ENCODE results near the gene ATG13.
"Not testable (repeated sequence)": the region's sequence is repeated elsewhere in the genome, so short reads cannot be mapped to it uniquely, and the experiment has no call there.

The ATG13 gene

DNA sequence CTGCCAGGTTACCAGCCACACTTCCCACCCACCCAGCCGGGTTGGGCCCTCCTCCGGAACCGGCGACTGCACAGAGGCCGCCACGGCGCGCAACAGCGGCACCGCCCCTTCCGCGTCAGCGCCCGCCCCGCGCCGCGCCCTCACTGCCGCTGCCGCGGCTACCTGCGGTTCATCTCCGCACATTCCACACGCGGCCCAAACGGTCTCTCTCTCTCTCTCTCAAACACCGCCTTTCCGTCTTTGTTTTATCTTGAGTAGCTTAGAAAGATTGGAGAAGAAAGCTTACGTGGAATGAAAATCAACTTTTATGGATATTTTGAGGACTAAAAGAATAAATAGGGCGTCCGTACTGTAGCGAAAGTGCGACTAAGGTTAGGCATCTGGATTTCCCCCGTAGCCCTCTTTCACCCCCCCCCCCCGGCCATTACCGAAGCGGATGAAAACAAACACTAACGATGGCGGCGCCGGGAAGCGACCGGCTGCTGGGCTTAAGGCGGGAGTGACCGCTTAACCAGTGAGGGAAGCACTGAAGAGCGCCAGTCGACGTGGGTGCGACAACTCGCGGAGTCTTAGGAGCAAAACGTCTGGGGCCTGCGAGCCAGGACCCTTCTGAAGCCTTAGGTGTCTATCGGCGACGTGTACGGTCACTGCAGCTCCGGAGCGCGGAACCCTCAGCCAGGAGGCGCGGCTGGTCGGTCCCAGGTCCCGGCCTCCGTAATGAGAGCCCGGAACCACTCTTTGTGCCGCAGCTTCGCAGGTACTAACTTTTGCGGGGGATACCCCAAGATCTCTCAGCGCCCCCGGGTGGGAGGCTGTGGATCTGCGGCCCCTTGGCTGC lies at the start of gene ATG13, which contains the start of gene HARBI1:
Gene ATG13 (plus strand): TSS at position 420 of the 838 bp plus-strand sequence. CDS start 26,739 bp downstream, outside the sequence.
Gene HARBI1 (minus strand): TSS at position 94 of the 838 bp plus-strand sequence. CDS start 990 bp downstream, outside the sequence.
- peak; percentile 90 for DNase-seq

- DNase-seq: no peak
Measured at GRCh38 chr11:46570790-46571398, 46.5 kb upstream of the ATG13 start.

GRCh38 chr11:46574656-46575055 lies 42.7 kb upstream of the ATG13 start:
- no peak for DNase-seq

DNA sequence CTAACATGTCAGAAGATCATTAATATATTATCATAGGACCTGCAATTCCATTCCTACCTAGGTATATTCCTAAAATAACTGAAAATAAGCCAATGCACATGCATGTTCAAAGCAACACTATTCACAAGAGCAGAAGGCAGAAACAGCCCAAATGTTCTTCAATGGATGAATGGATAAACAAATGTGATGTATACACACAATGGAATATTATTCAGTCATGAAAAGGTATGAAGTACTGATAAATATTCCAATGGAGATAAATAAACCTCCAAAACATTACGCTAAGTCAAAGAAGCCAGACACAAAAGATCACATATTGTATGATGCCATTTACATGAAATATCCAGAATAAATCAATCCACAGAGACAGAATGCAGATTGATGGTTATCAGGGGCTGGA lies 40.3 kb upstream of the ATG13 start:
- no peak for DNase-seq

GRCh38 chr11:46582588-46582987 lies 34.8 kb upstream of the ATG13 start:
- DNase-seq: no peak

DNA sequence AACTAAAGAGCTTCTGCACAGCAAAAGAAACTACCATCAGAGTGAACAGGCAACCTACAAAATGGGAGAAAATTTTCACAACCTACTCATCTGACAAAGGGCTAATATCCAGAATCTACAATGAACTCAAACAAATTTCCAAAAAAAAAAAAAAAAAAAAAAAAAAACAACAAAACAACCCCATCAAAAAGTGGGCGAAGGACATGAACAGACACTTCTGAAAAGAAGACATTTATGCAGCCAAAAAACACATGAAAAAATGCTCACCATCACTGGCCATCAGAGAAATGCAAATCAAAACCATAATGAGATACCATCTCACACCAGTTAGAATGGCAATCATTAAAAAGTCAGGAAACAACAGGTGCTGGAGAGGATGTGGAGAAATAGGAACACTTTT lies 33.8 kb upstream of the ATG13 start:
- DNase-seq: not testable (repeated sequence)

- no peak for DNase-seq
Measured at GRCh38 chr11:46588131-46588530, 29.2 kb upstream of the ATG13 start.

GRCh38 chr11:46588915-46589314 lies 28.4 kb upstream of the ATG13 start:
- no peak for DNase-seq

- no peak for DNase-seq
Measured at GRCh38 chr11:46590740-46591605, 26.4 kb upstream of the ATG13 start.

DNA sequence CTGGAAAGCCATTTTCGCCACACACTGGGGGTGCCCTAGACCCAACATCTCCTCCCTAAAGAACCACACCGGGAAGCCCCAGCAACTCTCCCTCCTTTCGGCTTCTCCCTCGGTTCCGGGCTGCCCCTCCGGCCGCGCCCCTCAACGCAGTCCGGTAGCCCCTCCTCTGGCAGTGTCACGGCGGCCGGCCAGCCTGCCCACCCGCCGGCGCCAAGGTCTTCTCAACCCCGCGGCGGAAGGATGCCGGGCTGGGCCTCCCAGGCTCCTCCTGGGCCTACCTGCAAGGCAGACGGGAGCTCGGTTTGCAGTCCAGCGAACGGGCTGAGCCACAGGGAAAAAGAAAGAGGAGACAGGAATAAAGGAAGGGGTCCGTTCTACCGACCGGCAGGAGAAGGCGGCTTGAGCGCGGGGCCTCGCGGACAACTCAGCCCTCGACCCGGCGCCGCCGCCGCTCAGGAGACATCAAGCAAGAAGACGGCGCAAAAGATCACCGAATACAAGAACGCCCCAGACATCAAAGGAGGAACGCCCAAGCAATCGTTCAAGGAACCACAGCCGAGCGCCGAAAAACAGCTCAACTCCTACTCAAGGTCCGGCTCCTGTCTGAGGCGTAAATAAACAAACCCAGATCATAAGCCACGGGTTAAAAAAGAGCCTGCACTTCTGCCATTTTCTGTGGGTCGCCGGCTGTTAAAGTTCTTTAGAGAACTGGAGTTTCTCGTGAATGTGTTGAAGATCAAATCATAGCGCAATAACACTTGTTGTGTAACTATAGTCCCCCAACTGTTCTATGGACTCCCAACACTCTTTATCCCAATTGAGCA lies 23.6 kb upstream of the ATG13 start, which contains the start of gene AMBRA1:
Gene AMBRA1 (minus strand): TSS at position 474 of the 824 bp plus-strand sequence. CDS start 45,643 bp downstream, outside the sequence.
- peak; percentile 91 for DNase-seq

GRCh38 chr11:46594374-46594700 lies 23.0 kb upstream of the ATG13 start:
- no peak for DNase-seq

GRCh38 chr11:46594785-46595184 lies 22.6 kb upstream of the ATG13 start:
- no peak for DNase-seq

GRCh38 chr11:46597155-46597554 lies 20.2 kb upstream of the ATG13 start:
- no peak for DNase-seq

DNA sequence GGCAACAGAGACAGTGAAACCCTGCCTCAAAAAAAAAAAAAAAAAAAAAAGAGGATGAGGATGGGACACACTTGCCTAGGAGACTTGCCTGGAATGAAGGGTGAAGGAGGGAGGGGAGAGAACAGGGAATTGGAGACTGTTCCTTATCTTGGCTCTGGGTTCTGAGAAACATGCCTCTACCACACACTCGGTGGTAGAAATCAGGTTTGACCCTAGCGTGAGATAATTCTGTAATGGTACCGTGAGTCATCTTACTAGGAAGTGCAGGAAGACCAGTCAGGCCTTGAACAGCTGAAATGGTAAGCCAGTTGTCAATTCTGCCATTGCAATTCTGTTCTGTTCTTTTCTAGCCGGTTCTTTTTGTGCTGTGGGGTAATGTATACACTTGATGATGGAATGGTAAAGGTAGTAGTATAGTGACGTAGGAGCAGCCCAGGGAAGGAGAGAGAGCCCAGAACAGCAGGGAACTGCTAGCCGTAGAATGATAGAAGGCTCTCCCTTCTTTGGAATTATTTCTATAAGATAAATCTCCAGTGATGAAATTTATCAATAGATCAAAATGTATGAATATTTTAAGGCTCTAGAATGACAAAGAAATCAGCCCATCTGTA lies 19.6 kb upstream of the ATG13 start:
- DNase-seq: no peak

GRCh38 chr11:46599340-46600193 lies 17.8 kb upstream of the ATG13 start:
- DNase-seq: no peak

DNA sequence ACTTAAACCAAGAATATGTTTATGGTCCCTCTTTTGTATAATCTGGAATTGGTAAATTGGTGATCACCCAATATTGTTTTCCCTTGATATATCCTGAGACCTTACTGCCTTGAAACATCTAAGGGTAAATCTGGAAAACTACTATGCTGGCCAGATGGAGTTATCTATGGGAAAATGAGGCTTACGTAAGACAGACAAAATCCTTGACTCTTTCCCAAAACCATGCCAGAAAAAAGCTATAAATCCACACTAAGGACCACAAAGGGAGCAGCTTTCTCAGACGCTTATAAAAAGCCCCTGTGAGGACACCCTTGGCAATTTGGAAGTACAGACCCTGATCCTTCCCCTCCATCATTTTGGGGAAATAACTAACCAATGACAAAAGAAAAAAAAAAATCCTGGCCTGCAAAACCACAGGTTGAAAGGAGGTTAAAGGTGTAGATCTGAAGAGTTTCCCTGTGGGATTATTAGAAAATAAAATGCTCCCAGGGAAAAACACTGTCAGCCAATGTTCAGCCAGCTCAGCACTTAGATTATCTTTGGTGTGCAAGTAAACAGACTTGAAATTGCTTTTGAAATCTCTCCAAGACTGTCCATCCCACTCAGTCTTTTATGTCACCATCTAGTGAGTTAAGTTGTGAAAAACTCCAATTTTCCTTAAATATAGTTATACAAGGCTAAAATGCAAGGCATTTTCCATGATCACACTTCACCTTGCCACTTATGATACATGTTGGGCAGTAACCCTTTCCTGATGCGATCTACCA lies 17.0 kb upstream of the ATG13 start:
- DNase-seq: no peak

- no peak for DNase-seq
Measured at GRCh38 chr11:46601129-46601528, 16.2 kb upstream of the ATG13 start.

DNA sequence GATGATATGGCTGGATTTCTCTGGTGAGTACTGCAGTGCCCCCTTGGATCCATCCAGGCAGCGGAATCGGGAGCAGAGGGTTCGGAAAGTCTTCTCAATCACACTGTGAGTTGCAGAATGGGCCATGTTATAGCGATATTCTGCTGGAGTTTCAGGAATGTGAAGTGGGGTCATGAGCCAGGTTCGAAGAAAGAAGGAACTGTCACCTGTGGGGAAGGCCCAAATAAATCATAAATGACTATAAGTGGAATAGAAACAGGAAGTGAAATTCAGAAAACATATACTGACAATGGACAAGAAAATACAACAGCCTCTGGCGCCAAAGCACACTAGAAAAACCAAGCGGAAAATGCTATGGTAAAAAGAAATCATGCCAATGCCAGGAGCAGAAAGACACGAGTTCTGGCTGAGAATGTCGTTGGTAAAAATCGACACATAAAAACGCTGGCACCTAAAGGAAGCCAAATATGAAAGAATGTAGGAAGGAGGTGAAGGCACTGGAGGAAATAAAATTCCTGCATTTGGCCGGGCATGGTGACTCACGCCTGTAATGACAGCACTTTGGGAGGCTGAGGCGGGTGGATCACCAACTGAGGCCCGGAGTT lies 13.5 kb upstream of the ATG13 start:
- DNase-seq: no peak

GRCh38 chr11:46604796-46605195 lies 12.6 kb upstream of the ATG13 start:
- DNase-seq: no peak

DNA sequence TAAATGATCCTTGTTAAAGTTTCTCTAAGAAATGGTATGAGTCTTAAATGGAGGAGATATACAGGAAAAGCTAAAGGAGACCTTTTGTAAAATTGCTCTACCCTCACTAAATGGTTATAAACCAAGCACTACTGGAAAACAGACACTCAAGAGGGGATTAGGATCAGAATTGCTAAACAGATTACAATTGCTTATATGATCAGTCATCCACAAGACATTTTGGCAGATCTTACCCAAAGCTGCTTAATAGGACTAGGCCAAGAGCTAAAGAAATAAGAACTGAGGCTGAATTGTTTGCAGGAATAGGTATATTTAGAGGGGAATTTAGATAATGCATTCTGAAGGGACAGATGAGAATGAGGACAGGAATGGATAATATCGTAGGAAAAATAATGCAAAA lies 9.8 kb upstream of the ATG13 start:
- no peak for DNase-seq

All from DMS79 treated with DMSO at 0.1 percent for 48 hours (cell line).